Measurements from ENCODE around the gene LMBR1.
A peak's percentile ranks its signal among the peaks of the same experiment; 100 is the strongest.
"Not testable (repeated sequence)": the region's sequence is repeated elsewhere in the genome, so short reads cannot be mapped to it uniquely, and the experiment has no call there.

LMBR1 gene

DNA sequence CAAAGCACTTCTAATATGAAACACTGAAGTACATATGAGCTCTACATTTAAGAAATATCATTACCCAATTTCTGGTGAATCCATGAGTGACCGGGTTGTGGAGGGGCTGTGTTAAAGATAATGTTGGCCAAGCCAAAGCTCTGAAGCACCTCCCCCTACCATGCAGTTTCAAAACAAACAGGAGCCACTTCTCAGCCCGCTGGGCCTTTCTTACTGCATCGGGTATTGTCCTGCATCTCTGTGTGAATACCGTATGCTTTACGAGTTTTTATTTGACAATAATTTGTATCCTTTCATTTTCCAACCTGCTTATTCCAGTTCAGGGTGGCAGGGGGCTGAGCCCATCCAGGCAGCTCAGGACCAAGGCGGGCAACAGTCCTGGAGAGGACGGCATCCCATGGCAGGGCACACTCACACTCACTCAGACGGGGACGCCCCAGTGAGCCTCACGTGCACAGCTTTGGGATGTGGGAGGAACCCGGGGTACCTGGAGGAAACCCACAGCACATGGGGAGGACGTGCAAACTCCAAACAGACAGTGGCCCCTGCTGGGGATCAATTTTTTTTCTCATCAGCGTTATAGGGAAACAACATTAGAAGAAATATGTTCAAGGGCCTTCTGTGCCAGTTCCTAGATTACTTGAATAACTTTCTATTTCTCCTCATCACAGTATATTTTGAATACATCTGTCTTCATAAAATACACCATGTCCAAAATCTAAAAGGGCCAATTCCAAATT is 250.5 kb downstream of the LMBR1 start:
- Histone ChIP-seq H3K4me1 (ENCODE audit: control insufficient read depth, insufficient read depth, low read length) (0 out of 2 replicates have a peak, but pooled peaks cover 3% of the 10 kb centered on the region), H3K27me3 (ENCODE audit: control insufficient read depth, insufficient read depth, low read length) (no peaks in the 10 kb centered on the region), H3K4me3 (ENCODE audit: low read length) (no peak overlapping the region), H3K36me3 (ENCODE audit: control insufficient read depth, insufficient read depth, low read length) (no peaks in the 10 kb centered on the region), H3K9me3 (ENCODE audit: control insufficient read depth, insufficient read depth, low read length) (no peaks in the 10 kb centered on the region), H3K27ac (ENCODE audit: low read length) (no peak overlapping the region)
- DNase-seq (ENCODE audit: low read depth, low spot score), result no peak
- no CpG with 5 or more reads among the region's 13 CpGs for WGBS (ENCODE audit: insufficient coverage, insufficient read length)

DNA sequence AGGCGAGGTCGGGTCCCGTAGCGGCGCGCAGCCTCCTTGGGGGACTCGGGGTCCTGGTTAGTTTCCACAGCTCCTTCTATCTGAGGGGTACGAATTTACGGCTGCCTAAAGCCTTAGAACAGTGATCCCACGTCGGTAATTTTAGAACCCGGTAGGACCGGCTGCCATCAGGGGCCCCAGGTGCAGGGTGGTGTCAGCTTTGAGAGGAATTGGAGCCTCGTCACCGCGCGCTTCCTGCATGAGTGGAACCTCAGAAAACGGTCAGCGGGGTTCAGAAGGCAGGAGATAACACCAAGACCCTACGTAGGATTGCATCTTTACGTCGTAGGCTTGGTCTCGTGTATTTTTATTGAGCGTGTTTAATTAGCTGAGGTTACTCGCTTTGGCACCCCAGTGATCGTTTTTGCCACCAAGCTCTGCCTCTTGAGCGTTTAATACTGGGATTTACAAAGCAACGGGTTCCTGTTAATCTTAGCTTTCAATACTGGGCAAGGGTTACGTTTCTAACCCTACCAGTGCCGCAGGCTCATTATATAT is 252.0 kb downstream of the LMBR1 start:
- Histone ChIP-seq H3K9me3 (ENCODE audit: control insufficient read depth, insufficient read depth, low read length) (no peaks in the 10 kb centered on the region), H3K4me3 (ENCODE audit: low read length) (peak overlapping the region; percentile 75; the same call in 1 of the 2 replicates), H3K27ac (ENCODE audit: low read length) (no peak overlapping the region), H3K4me1 (ENCODE audit: control insufficient read depth, insufficient read depth, low read length) (0 out of 2 replicates have a peak, but pooled peaks cover 3% of the 10 kb centered on the region), H3K36me3 (ENCODE audit: control insufficient read depth, insufficient read depth, low read length) (no peaks in the 10 kb centered on the region), H3K27me3 (ENCODE audit: control insufficient read depth, insufficient read depth, low read length) (no peaks in the 10 kb centered on the region)
- WGBS (ENCODE audit: insufficient coverage, insufficient read length), result no CpG with 5 or more reads among the region's 30 CpGs
- DNase-seq (ENCODE audit: low read depth, low spot score), result no peak

DNA sequence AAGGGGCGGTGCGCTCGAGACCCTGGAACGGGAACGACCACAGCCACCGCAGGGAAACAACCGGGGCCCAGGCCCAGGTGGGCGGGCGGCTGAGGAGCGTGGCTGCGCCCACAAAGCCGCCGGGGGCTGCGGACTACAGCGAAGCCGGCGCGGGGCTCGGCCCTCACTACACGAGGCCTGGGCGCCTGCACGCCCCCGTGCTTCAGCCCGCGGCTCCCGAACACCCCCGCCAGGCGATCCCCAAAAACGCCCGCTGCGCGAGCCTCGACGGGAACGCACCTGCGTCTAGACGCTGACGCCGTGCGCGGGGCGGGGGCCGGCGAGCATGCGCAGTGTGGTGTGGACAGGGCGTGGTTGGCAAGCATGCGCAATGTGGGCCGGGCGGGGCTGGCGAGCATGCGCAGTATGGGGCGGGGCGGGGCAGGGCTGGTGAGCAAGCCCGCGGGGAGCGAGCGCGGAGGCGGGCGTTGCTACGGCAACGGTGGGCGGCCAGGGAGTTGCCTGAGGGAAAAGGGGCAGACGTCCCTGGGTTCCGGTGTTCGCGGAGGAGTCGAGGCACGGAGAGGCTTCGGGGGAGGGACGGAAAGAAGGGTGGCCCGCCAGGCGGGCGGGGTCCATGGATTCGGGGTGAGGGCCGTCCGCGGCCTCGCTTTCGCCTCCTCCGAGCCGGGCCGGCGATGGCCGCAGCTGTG is 252.6 kb downstream of the LMBR1 start, which contains the start of gene RNF32:
TSS of gene RNF32 (plus strand) at position 518 of the 692 bp plus-strand sequence. CDS start 3,104 bp downstream, outside the sequence.
- DNase-seq (ENCODE audit: low read depth, low spot score), result peak; percentile 78
- H3K4me3 ChIP-seq (ENCODE audit: low read length), result peak within 1 kb of the TSS; percentile 75; the same call in 1 of the 2 replicates
- no peaks in the 10 kb centered on the region for H3K36me3 ChIP-seq (ENCODE audit: control insufficient read depth, insufficient read depth, low read length)
- WGBS (ENCODE audit: insufficient coverage, insufficient read length), result no CpG with 5 or more reads among the region's 85 CpGs
- no peaks in the 10 kb centered on the region for H3K9me3 ChIP-seq (ENCODE audit: control insufficient read depth, insufficient read depth, low read length)
- H3K4me1 ChIP-seq (ENCODE audit: control insufficient read depth, insufficient read depth, low read length), result 0 out of 2 replicates have a peak, but pooled peaks cover 3% of the 10 kb centered on the region
- no peak within 1 kb of the TSS for H3K27ac ChIP-seq (ENCODE audit: low read length)
- H3K27me3 ChIP-seq (ENCODE audit: control insufficient read depth, insufficient read depth, low read length), result no peaks in the 10 kb centered on the region

GRCh38 chr7:156639426-156640256 is 253.3 kb downstream of the LMBR1 start:
- H3K36me3 ChIP-seq (ENCODE audit: control insufficient read depth, insufficient read depth, low read length), result no peaks in the 10 kb centered on the region
- H3K27ac ChIP-seq (ENCODE audit: low read length), result no peak overlapping the region
- 0 out of 2 replicates have a peak, but pooled peaks cover 3% of the 10 kb centered on the region for H3K4me1 ChIP-seq (ENCODE audit: control insufficient read depth, insufficient read depth, low read length)
- no peaks in the 10 kb centered on the region for H3K27me3 ChIP-seq (ENCODE audit: control insufficient read depth, insufficient read depth, low read length)
- no CpG with 5 or more reads among the region's 52 CpGs for WGBS (ENCODE audit: insufficient coverage, insufficient read length)
- peak overlapping the region; percentile 75; the same call in 1 of the 2 replicates for H3K4me3 ChIP-seq (ENCODE audit: low read length)
- H3K9me3 ChIP-seq (ENCODE audit: control insufficient read depth, insufficient read depth, low read length), result no peaks in the 10 kb centered on the region
- no peak for DNase-seq (ENCODE audit: low read depth, low spot score)

- no peak overlapping the region for H3K4me3 ChIP-seq (ENCODE audit: low read length)
- no CpG with 5 or more reads among the region's 8 CpGs for WGBS (ENCODE audit: insufficient coverage, insufficient read length)
These were observed 254.4 kb downstream of the LMBR1 start for GRCh38 chr7:156638443-156639077.

DNA sequence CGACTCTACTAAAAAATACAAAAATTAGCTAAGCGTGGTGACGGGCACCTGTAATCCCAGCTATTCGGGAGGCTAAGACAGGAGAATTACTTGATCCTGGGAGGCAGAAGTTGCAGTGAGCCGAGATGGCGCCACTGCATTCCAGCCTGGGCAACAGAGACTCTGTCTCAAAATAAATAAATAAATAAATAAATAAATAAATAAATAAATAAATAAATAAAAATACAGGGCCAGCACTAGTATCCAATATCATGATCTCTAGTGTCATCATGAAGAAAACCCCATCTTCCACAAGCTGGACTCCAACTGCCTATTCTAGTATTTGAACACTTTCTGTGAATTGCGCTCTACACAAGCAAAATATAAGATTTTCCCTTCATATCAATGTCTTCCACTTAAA is 255.9 kb downstream of the LMBR1 start:
- H3K27me3 ChIP-seq (ENCODE audit: control insufficient read depth, insufficient read depth, low read length); DNase-seq (ENCODE audit: low read depth, low spot score); H3K4me3 ChIP-seq (ENCODE audit: low read length); H3K4me1 ChIP-seq (ENCODE audit: control insufficient read depth, insufficient read depth, low read length); H3K27ac ChIP-seq (ENCODE audit: low read length); H3K36me3 ChIP-seq (ENCODE audit: control insufficient read depth, insufficient read depth, low read length); H3K9me3 ChIP-seq (ENCODE audit: control insufficient read depth, insufficient read depth, low read length): not testable (repeated sequence)
- WGBS (ENCODE audit: insufficient coverage, insufficient read length), result no CpG with 5 or more reads among the region's 7 CpGs

More at GRCh38 chr7:156638443-156639077, 254.4 kb downstream of the LMBR1 start:
- Histone ChIP-seq H3K4me1 (ENCODE audit: control insufficient read depth, insufficient read depth, low read length) (0 out of 2 replicates have a peak, but pooled peaks cover 3% of the 10 kb centered on the region), H3K36me3 (ENCODE audit: control insufficient read depth, insufficient read depth, low read length) (no peaks in the 10 kb centered on the region), H3K27ac (ENCODE audit: low read length) (no peak overlapping the region), H3K9me3 (ENCODE audit: control insufficient read depth, insufficient read depth, low read length) (no peaks in the 10 kb centered on the region), H3K27me3 (ENCODE audit: control insufficient read depth, insufficient read depth, low read length) (no peaks in the 10 kb centered on the region)
- no peak for DNase-seq (ENCODE audit: low read depth, low spot score)

DNA sequence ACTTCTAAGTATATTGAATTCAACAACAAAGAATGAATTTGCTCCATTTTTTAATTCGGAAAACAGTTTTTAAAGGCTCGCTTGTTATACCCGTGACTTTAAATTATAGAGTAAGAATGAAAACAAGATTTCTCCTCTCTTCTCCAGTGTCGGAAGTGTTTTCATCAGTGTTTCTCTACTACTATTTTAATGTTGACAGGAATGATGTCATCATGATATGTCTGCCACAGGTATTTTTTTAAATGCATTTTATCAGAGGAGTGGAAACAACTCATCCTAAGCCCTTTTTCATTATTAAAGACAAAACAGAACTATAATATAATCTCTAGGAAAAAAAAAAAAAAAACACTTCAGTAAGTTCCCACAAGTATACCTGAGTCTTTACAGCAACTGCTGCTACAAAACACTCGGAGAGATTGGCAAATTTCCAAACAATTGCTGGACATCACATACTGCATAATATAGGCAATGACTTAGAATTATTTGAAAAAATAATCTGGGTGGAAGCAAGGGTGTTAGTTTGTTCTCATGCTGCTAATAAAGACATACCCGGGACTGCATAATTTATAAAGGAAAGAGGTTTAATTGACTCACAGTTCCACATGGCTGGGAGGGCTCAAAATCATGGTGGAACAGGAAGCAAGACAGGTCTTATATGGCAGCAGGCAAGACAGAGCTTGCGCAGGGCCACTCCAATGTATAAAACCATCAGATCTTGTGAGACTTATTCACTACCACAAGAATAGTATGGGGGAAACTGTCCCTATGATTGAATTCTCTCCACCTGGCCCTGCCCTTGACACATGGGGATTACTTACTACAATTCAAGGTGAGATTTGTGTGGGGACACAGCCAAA is 257.2 kb downstream of the LMBR1 start:
- no peak for DNase-seq (ENCODE audit: low read depth, low spot score)
- 0 out of 2 replicates have a peak, but pooled peaks cover 2% of the 10 kb centered on the region for H3K4me1 ChIP-seq (ENCODE audit: control insufficient read depth, insufficient read depth, low read length)
- no CpG with 5 or more reads among the region's 7 CpGs for WGBS (ENCODE audit: insufficient coverage, insufficient read length)
- no peak overlapping the region for H3K27ac ChIP-seq (ENCODE audit: low read length)
- H3K27me3 ChIP-seq (ENCODE audit: control insufficient read depth, insufficient read depth, low read length), result no peaks in the 10 kb centered on the region
- no peaks in the 10 kb centered on the region for H3K36me3 ChIP-seq (ENCODE audit: control insufficient read depth, insufficient read depth, low read length)
- H3K9me3 ChIP-seq (ENCODE audit: control insufficient read depth, insufficient read depth, low read length), result no peaks in the 10 kb centered on the region
- H3K4me3 ChIP-seq (ENCODE audit: low read length), result no peak overlapping the region

GRCh38 chr7:156634117-156634516 is 258.9 kb downstream of the LMBR1 start:
- 0 out of 2 replicates have a peak, but pooled peaks cover 2% of the 10 kb centered on the region for H3K4me1 ChIP-seq (ENCODE audit: control insufficient read depth, insufficient read depth, low read length)
- H3K36me3 ChIP-seq (ENCODE audit: control insufficient read depth, insufficient read depth, low read length), result no peaks in the 10 kb centered on the region
- whole genome bisulfite sequencing (ENCODE audit: insufficient coverage, insufficient read length), result no CpG with 5 or more reads among the region's 3 CpGs
- no peak for DNase-seq (ENCODE audit: low read depth, low spot score)
- H3K27me3 ChIP-seq (ENCODE audit: control insufficient read depth, insufficient read depth, low read length), result no peaks in the 10 kb centered on the region
- H3K9me3 ChIP-seq (ENCODE audit: control insufficient read depth, insufficient read depth, low read length), result no peaks in the 10 kb centered on the region
- no peak overlapping the region for H3K27ac ChIP-seq (ENCODE audit: low read length)
- H3K4me3 ChIP-seq (ENCODE audit: low read length), result no peak overlapping the region

- no peak overlapping the region for H3K4me3 ChIP-seq (ENCODE audit: low read length)
- no peak for DNase-seq (ENCODE audit: low read depth, low spot score)
- no peaks in the 10 kb centered on the region for H3K36me3 ChIP-seq (ENCODE audit: control insufficient read depth, insufficient read depth, low read length)
- WGBS (ENCODE audit: insufficient coverage, insufficient read length), result no CpG with 5 or more reads among the region's 2 CpGs
- no peaks in the 10 kb centered on the region for H3K4me1 ChIP-seq (ENCODE audit: control insufficient read depth, insufficient read depth, low read length)
- no peaks in the 10 kb centered on the region for H3K27me3 ChIP-seq (ENCODE audit: control insufficient read depth, insufficient read depth, low read length)
- no peaks in the 10 kb centered on the region; the same call in 1 of the 2 replicates for H3K9me3 ChIP-seq (ENCODE audit: control insufficient read depth, insufficient read depth, low read length)
- H3K27ac ChIP-seq (ENCODE audit: low read length), result no peak overlapping the region
These were observed 263.1 kb downstream of the LMBR1 start for GRCh38 chr7:156629873-156630272.

All from iPS DF 6.9 (cell line).